DOHH2 (cell line): ENCODE data around the gene FRS2.

Experiments used
- H3F3A ChIP-seq: fragments of 200-600 bp; sonication (generic), shearing (Covaris generic); 2 replicates; pipeline ENCODE4 v1.6.0; 2016; ENCODE audit warnings: antibody characterized with exemption, mild to moderate bottlenecking; ENCODE audit not compliant: control insufficient read depth, insufficient read depth
- H3K27ac ChIP-seq: fragments of 200-600 bp; sonication (generic); 2 replicates; pipeline ENCODE4 v1.5.1; 2014; ENCODE audit warnings: low read depth, mild to moderate bottlenecking, low read length, moderate library complexity
- H3K27me3 ChIP-seq: fragments of 200-600 bp; sonication (generic); 2 replicates; pipeline ENCODE4 v1.6.1; 2014; ENCODE audit warnings: mild to moderate bottlenecking, low read length, mixed read lengths; ENCODE audit not compliant: control insufficient read depth
- H3K36me3 ChIP-seq: fragments of 200-600 bp; sonication (generic); 2 replicates; pipeline ENCODE4 v1.6.1; 2014; ENCODE audit warnings: mild to moderate bottlenecking, low read length, moderate library complexity, mixed read lengths; ENCODE audit not compliant: control insufficient read depth
- H3K4me1 ChIP-seq: fragments of 200-600 bp; sonication (generic); 2 replicates; pipeline ENCODE4 v1.6.1; 2014; ENCODE audit warnings: mild to moderate bottlenecking, low read length, mixed read lengths; ENCODE audit not compliant: control insufficient read depth
- H3K4me2 ChIP-seq: fragments of 200-600 bp; sonication (generic); 2 replicates; pipeline ENCODE4 v1.6.0; 2014; ENCODE audit warnings: mild to moderate bottlenecking, low read length, moderate library complexity
- H3K4me3 ChIP-seq: fragments of 200-600 bp; sonication (generic); 2 replicates; pipeline ENCODE4 v1.5.1; 2014; ENCODE audit warnings: mild to moderate bottlenecking, low read length, mixed read lengths
- H3K79me2 ChIP-seq: fragments of 200-600 bp; sonication (generic); 2 replicates; pipeline ENCODE4 v1.6.1; 2014; ENCODE audit warnings: mild to moderate bottlenecking, low read length, mixed read lengths; ENCODE audit not compliant: control insufficient read depth
- H3K9me2 ChIP-seq: fragments of 200-600 bp; sonication (generic); replicated peaks from 2 replicates; pipeline ENCODE4 v1.6.1; 2014; ENCODE audit warnings: mild to moderate bottlenecking, low read length, mixed read lengths; ENCODE audit not compliant: control insufficient read depth
- H3K9me3 ChIP-seq: fragments of 200-600 bp; sonication (generic); 2 replicates; pipeline ENCODE4 v1.6.1; 2014; ENCODE audit warnings: antibody characterized with exemption, low read length, mixed read lengths; ENCODE audit not compliant: control insufficient read depth, insufficient read depth
- H4K20me1 ChIP-seq: fragments of 200-600 bp; sonication (generic); 2 replicates; pipeline ENCODE4 v1.6.0; 2014; ENCODE audit warnings: low read depth, mild to moderate bottlenecking, antibody characterized with exemption, low read length, moderate library complexity; ENCODE audit not compliant: control insufficient read depth, insufficient read depth
- EZH2phosphoT487 ChIP-seq: fragments of 200-600 bp; sonication (generic); IDR thresholded peaks from 2 replicates; pipeline ENCODE4 v1.6.1; 2017; ENCODE audit warnings: borderline replicate concordance, mild to moderate bottlenecking, antibody characterized with exemption, low read length, moderate library complexity, mixed read lengths
- TF ChIP-seq, protein P1 (sequence below): fragments of 200-600 bp; sonication (generic); IDR thresholded peaks from one replicate; pipeline ENCODE4 v1.5.1; 2014; ENCODE audit warnings: antibody characterized with exemption, mild to moderate bottlenecking, low read depth, low read length; ENCODE audit not compliant: poor library complexity, severe bottlenecking

Gene FRS2

DNA sequence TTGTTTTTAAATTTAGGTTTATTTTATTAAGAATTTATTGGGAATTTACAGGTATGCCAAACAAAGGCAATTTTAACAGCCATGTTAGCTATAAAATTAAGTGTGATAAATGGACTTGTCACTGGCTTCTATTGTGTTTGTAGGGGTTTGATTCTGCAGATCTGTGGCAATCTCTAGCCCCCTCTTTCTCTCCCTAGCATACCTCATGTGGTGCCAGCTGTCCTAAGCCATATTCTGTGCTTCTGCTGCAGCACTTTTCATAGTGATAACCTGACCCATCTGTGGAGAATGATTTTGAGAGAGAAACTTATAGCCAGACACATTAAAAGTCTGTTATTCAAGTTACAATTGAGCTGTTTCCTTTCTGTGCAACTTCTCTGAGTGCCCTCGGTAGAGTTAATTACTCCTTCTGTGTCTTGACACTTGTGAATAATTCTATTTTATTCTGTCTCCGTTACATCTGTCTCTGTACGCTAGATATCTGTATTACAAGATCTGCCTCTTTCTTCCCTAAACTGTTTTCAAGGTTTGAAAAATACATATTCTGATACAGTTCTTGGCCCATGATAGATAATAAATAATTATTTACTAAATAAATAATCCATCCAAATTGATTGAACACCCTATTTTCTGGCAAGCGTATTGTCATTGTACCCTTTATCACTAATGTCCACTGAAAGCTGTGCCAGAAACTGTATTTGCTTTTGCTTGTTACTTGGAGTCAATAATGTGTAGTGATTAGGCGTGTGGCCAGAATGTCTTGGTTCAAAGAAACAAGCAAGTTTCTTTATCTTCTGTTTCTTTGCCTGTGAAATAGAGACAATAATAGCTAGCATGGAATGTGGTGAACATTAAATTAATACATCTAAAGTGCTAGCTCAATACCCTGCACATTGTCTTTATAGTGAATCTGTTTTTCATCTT is 40.0 kb downstream of the FRS2 start:
- Histone ChIP-seq H3K27me3 (no peaks in the 10 kb centered on the region), H3K4me3 (no peak overlapping the region), H3K36me3 (no peaks in the 10 kb centered on the region), H3K79me2 (peaks cover 70% of the 10 kb centered on the region), H3K27ac (no peak overlapping the region), H3F3A (0 out of 2 replicates have a peak, but pooled peaks cover 3% of the 10 kb centered on the region), H3K4me1 (peaks cover 17% of the 10 kb centered on the region), H3K4me2 (no peak overlapping the region), H3K9me2 (no peaks in the 10 kb centered on the region), H3K9me3 (no peaks in the 10 kb centered on the region), H4K20me1 (no peaks in the 10 kb centered on the region)
- TF ChIP-seq EZH2phosphoT487 = no peak
- TF ChIP-seq, protein P1, sequence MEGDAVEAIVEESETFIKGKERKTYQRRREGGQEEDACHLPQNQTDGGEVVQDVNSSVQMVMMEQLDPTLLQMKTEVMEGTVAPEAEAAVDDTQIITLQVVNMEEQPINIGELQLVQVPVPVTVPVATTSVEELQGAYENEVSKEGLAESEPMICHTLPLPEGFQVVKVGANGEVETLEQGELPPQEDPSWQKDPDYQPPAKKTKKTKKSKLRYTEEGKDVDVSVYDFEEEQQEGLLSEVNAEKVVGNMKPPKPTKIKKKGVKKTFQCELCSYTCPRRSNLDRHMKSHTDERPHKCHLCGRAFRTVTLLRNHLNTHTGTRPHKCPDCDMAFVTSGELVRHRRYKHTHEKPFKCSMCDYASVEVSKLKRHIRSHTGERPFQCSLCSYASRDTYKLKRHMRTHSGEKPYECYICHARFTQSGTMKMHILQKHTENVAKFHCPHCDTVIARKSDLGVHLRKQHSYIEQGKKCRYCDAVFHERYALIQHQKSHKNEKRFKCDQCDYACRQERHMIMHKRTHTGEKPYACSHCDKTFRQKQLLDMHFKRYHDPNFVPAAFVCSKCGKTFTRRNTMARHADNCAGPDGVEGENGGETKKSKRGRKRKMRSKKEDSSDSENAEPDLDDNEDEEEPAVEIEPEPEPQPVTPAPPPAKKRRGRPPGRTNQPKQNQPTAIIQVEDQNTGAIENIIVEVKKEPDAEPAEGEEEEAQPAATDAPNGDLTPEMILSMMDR = no peak

- Histone ChIP-seq H3K79me2 (peaks cover 67% of the 10 kb centered on the region), H3K27me3 (no peaks in the 10 kb centered on the region), H3K4me3 (no peak overlapping the region), H3K9me2 (no peaks in the 10 kb centered on the region), H3K36me3 (no peaks in the 10 kb centered on the region), H3K4me1 (peaks cover 14% of the 10 kb centered on the region), H3K9me3 (no peaks in the 10 kb centered on the region), H4K20me1 (no peaks in the 10 kb centered on the region), H3K4me2 (no peak overlapping the region), H3F3A (0 out of 2 replicates have a peak, but pooled peaks cover 3% of the 10 kb centered on the region), H3K27ac (no peak overlapping the region)
- no peak for TF ChIP-seq EZH2phosphoT487
Measured at GRCh38 chr12:69511016-69511415, 40.8 kb downstream of the FRS2 start.

GRCh38 chr12:69511469-69512267 is 41.5 kb downstream of the FRS2 start:
- no peaks in the 10 kb centered on the region for H3K9me3 ChIP-seq
- no peak for TF ChIP-seq EZH2phosphoT487
- TF ChIP-seq, protein P1 = no peak
- H3K4me2 ChIP-seq = no peak overlapping the region
- H3K4me3 ChIP-seq = no peak overlapping the region
- no peaks in the 10 kb centered on the region for H4K20me1 ChIP-seq
- H3F3A ChIP-seq = 0 out of 2 replicates have a peak, but pooled peaks cover 3% of the 10 kb centered on the region
- H3K9me2 ChIP-seq = no peaks in the 10 kb centered on the region
- no peaks in the 10 kb centered on the region for H3K27me3 ChIP-seq
- H3K79me2 ChIP-seq = peaks cover 63% of the 10 kb centered on the region
- H3K27ac ChIP-seq = no peak overlapping the region
- H3K4me1 ChIP-seq = peaks cover 14% of the 10 kb centered on the region
- no peaks in the 10 kb centered on the region for H3K36me3 ChIP-seq
